HEK293 (cell line): ENCODE data around the gene CCDC120.

Experiments
- CTCF ChIA-PET: fragments of 350-600 bp; formaldehyde crosslinking; extraction: SDS; loops from one replicate; lab custom pipeline; 2021; ENCODE audit warnings: antibody characterized with exemption; lab: Yijun Ruan, JAX
- POLR2A ChIA-PET: fragments of 300-600 bp; formaldehyde crosslinking; extraction: SDS; loops from one replicate; lab custom pipeline; 2020; ENCODE audit warnings: antibody characterized with exemption, inconsistent platforms; lab: Yijun Ruan, JAX
- H3K27ac ChIP-seq: fragments of 200-500 bp; sonication (Bioruptor generic); 2 replicates; pipeline ENCODE4 v1.5.1; 2014; ENCODE audit warnings: low read depth, low read length, control low read depth, inconsistent platforms; ENCODE audit errors: extremely low read depth
- H3K36me3 ChIP-seq, 2 experiments: fragments of 200-500 bp in 1 of 2; sonication (Bioruptor generic) in 1 of 2; 1 replicate in 1 of 2; 2 replicates in 1 of 2; pipeline ENCODE4 v1.5.1; 2014 to 2017; ENCODE audit warnings: inconsistent platforms in 2 of 2, low read length in 2 of 2; ENCODE audit not compliant: control insufficient read depth in 2 of 2, insufficient read depth in 1 of 2
- H3K4me1 ChIP-seq: fragments of 200-500 bp; sonication (Bioruptor generic); 2 replicates; pipeline ENCODE4 v1.5.1; 2014; ENCODE audit warnings: mild to moderate bottlenecking, low read length, inconsistent platforms; ENCODE audit not compliant: control insufficient read depth, insufficient read depth
- H3K4me3 ChIP-seq: 2 replicates; pipeline ENCODE4 v1.5.1; 2011; ENCODE audit warnings: low read depth, mild to moderate bottlenecking, control low read depth, low read length, moderate library complexity
- H3K9me3 ChIP-seq: fragments of 200-500 bp; sonication (Bioruptor generic); 2 replicates; pipeline ENCODE4 v1.5.1; 2014; ENCODE audit warnings: low read depth, low read length, inconsistent platforms; ENCODE audit not compliant: control insufficient read depth, insufficient read depth
- KLF1 ChIP-seq: fragments of 450-650 bp; formaldehyde crosslinking; IDR thresholded peaks from 2 replicates; pipeline ENCODE4 v1.5.1; 2016; ENCODE audit warnings: missing biosample characterization, missing genetic modification characterization
- KLF17 ChIP-seq: fragments of 450-650 bp; formaldehyde crosslinking; IDR thresholded peaks from 2 replicates; pipeline ENCODE4 v1.5.1; 2016; ENCODE audit warnings: missing biosample characterization, missing genetic modification characterization
- SP2 ChIP-seq: fragments of 450-650 bp; formaldehyde crosslinking; IDR thresholded peaks from 2 replicates; pipeline ENCODE4 v1.5.1; 2016; ENCODE audit warnings: missing biosample characterization, missing genetic modification characterization
- SP3 ChIP-seq: fragments of 450-650 bp; formaldehyde crosslinking; IDR thresholded peaks from 2 replicates; pipeline ENCODE4 v1.5.1; 2016; ENCODE audit warnings: missing biosample characterization, missing genetic modification characterization
- ZFHX2 ChIP-seq: fragments of 450-650 bp; formaldehyde crosslinking; conservative IDR thresholded peaks from 2 replicates; pipeline ENCODE4 v1.5.1; 2016; ENCODE audit warnings: missing biosample characterization, missing genetic modification characterization
- ZFP69B ChIP-seq: fragments of 450-650 bp; formaldehyde crosslinking; IDR thresholded peaks from 2 replicates; pipeline ENCODE4 v1.5.1; 2016; ENCODE audit warnings: missing biosample characterization, missing genetic modification characterization
- ZNF10 ChIP-seq: fragments of 450-650 bp; formaldehyde crosslinking; IDR thresholded peaks from 2 replicates; pipeline ENCODE4 v1.5.1; 2017; ENCODE audit warnings: missing biosample characterization, missing genetic modification characterization
- ZNF16 ChIP-seq: fragments of 450-650 bp; formaldehyde crosslinking; IDR thresholded peaks from 2 replicates; pipeline ENCODE4 v1.5.1; 2016; ENCODE audit warnings: low read depth, missing biosample characterization, missing genetic modification characterization
- ZNF169 ChIP-seq: fragments of 450-650 bp; formaldehyde crosslinking; IDR thresholded peaks from 2 replicates; pipeline ENCODE4 v1.5.1; 2016; ENCODE audit warnings: missing biosample characterization, missing genetic modification characterization
- ZNF175 ChIP-seq: fragments of 450-650 bp; formaldehyde crosslinking; IDR thresholded peaks from 2 replicates; pipeline ENCODE4 v1.5.1; 2016; ENCODE audit warnings: missing biosample characterization, missing genetic modification characterization
- ZNF2 ChIP-seq: fragments of 450-650 bp; formaldehyde crosslinking; IDR thresholded peaks from 2 replicates; pipeline ENCODE4 v1.5.1; 2016; ENCODE audit warnings: missing biosample characterization, missing genetic modification characterization
- ZNF473 ChIP-seq: fragments of 450-650 bp; formaldehyde crosslinking; IDR thresholded peaks from 2 replicates; pipeline ENCODE4 v1.5.1; 2017; ENCODE audit warnings: missing biosample characterization, missing genetic modification characterization
- ZNF629 ChIP-seq: fragments of 450-650 bp; formaldehyde crosslinking; IDR thresholded peaks from 2 replicates; pipeline ENCODE4 v1.5.1; 2017; ENCODE audit warnings: missing biosample characterization, missing genetic modification characterization
- ZNF692 ChIP-seq: fragments of 450-650 bp; formaldehyde crosslinking; IDR thresholded peaks from 2 replicates; pipeline ENCODE4 v1.5.1; 2016; ENCODE audit warnings: missing biosample characterization, missing genetic modification characterization
- TF ChIP-seq, protein P1 (sequence below): fragments of 450-650 bp; formaldehyde crosslinking; IDR thresholded peaks from 2 replicates; pipeline ENCODE4 v1.5.1; 2016; ENCODE audit warnings: missing biosample characterization, missing genetic modification characterization
- TF ChIP-seq, protein P2 (sequence below): fragments of 450-650 bp; formaldehyde crosslinking; IDR thresholded peaks from 2 replicates; pipeline ENCODE4 v1.5.1; 2017; ENCODE audit warnings: missing biosample characterization, missing genetic modification characterization
- TF ChIP-seq, protein P3 (sequence below): fragments of 450-650 bp; formaldehyde crosslinking; IDR thresholded peaks from 2 replicates; pipeline ENCODE4 v1.5.1; 2016; ENCODE audit warnings: missing biosample characterization, missing genetic modification characterization, borderline replicate concordance
- TF ChIP-seq, protein P4 (sequence below): fragments of 450-650 bp; formaldehyde crosslinking; conservative IDR thresholded peaks from 2 replicates; pipeline ENCODE4 v1.5.1; 2016; ENCODE audit warnings: low read depth, missing biosample characterization, missing genetic modification characterization
- TF ChIP-seq, protein P5 (sequence below): fragments of 450-650 bp; formaldehyde crosslinking; IDR thresholded peaks from 2 replicates; pipeline ENCODE4 v1.5.1; 2016; ENCODE audit warnings: missing biosample characterization, missing genetic modification characterization

CCDC120 gene

DNA sequence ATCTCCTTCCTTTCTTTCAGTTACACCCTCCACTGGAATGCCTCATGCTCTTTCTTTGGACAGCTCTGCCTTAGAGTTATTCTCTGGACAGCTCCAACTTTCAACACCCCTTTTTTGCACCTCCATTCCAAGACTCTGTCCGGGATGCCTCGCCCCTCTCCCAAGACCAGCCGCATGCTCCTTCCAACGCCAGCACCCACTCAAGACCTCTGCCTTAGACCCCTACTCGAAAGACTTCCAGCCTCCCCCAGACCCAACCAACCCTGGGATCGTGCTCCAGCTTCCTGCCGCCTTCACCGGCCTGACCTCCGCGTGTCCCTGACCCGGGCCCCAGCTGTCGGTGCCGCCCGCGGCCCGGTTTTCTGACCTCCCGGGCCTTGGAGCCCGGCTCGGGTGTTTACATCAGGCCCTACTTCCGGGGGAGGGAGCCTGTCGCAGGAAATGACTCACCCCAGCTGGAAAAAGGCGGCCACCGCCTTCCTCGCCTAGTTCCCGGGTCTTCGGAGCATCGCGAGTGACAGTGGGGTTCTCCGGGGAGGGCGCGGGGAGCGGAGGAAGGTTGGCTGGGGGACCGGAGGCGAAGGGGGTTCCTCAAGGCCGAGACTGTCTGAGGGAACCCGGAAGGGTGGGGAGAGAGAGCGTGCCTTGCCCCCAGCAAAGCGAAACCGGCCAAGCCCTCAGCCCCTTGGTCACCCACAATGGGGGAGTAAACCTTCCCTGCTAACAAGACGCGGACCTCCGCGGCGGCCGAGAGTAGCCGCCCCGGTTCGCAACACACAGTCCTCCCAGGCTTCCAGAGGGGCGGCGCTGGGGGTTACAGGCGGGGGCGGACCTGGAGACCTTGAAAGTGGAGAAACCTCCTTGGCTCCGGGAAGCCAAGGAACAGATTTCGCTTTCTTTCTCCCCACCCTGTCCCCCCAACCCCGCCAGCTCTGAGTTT is 21.0 kb downstream of the CCDC120 start, which contains the start of gene WDR45:
Gene WDR45 (minus strand): TSS at position 399 of the 940 bp plus-strand sequence. CDS start 1,792 bp downstream, outside the sequence.
- ChIA-PET POLR2A (interaction anchor here (0.7 to 1.7 kb wide), 9 partner anchors 10 to 159 kb away, joined by 3 to 4 read pairs (median 3); partner anchors contain the start of genes GPKOW, GRIPAP1 and TFE3), CTCF (interaction anchor here (0.6 to 1.0 kb wide), 6 partner anchors 21 to 1372 kb away, joined by 3 to 4 read pairs (median 3); partner anchors contain the start of gene CCDC120)
- H3K27ac ChIP-seq: peak within 1 kb of the TSS; percentile 83
- H3K36me3 ChIP-seq: peaks cover 0 to 33% of the 10 kb centered on the region in 2 experiments; a peak in 1 of 3 replicates
- peak within 1 kb of the TSS; percentile 66 for H3K4me3 ChIP-seq
- no peaks in the 10 kb centered on the region for H3K9me3 ChIP-seq
- no peaks in the 10 kb centered on the region for H3K4me1 ChIP-seq
- TF ChIP-seq KLF1 (tag by site-specific recombination) (peak; percentile 64), KLF17 (tag by site-specific recombination) (no peak), SP3 (peak; percentile 61), ZNF16 (tag by site-specific recombination) (no peak), ZFHX2 (0 out of 2 replicates have a peak, but pooled peaks have one; percentile 13), ZNF10 (tag by site-specific recombination) (peak; percentile 21; the same call in 1 of the 2 replicates), ZNF629 (tag by site-specific recombination) (peak; percentile 69), SP2 (tag by site-specific recombination) (peak; percentile 77), ZNF692 (tag by site-specific recombination) (peak; percentile 71), ZNF175 (no peak), ZNF473 (tag by site-specific recombination) (no peak), ZNF169 (tag by site-specific recombination) (no peak), ZNF2 (tag by site-specific recombination) (no peak; the same call in 1 of the 2 replicates), ZFP69B (peak; percentile 38; the same call in 1 of the 2 replicates)
- TF ChIP-seq, protein P1, sequence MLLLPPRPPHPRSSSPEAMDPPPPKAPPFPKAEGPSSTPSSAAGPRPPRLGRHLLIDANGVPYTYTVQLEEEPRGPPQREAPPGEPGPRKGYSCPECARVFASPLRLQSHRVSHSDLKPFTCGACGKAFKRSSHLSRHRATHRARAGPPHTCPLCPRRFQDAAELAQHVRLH (tag by site-specific recombination): no peak
- TF ChIP-seq, protein P2, sequence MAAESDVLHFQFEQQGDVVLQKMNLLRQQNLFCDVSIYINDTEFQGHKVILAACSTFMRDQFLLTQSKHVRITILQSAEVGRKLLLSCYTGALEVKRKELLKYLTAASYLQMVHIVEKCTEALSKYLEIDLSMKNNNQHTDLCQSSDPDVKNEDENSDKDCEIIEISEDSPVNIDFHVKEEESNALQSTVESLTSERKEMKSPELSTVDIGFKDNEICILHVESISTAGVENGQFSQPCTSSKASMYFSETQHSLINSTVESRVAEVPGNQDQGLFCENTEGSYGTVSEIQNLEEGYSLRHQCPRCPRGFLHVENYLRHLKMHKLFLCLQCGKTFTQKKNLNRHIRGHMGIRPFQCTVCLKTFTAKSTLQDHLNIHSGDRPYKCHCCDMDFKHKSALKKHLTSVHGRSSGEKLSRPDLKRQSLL (tag by site-specific recombination): no peak
- TF ChIP-seq, protein P3, sequence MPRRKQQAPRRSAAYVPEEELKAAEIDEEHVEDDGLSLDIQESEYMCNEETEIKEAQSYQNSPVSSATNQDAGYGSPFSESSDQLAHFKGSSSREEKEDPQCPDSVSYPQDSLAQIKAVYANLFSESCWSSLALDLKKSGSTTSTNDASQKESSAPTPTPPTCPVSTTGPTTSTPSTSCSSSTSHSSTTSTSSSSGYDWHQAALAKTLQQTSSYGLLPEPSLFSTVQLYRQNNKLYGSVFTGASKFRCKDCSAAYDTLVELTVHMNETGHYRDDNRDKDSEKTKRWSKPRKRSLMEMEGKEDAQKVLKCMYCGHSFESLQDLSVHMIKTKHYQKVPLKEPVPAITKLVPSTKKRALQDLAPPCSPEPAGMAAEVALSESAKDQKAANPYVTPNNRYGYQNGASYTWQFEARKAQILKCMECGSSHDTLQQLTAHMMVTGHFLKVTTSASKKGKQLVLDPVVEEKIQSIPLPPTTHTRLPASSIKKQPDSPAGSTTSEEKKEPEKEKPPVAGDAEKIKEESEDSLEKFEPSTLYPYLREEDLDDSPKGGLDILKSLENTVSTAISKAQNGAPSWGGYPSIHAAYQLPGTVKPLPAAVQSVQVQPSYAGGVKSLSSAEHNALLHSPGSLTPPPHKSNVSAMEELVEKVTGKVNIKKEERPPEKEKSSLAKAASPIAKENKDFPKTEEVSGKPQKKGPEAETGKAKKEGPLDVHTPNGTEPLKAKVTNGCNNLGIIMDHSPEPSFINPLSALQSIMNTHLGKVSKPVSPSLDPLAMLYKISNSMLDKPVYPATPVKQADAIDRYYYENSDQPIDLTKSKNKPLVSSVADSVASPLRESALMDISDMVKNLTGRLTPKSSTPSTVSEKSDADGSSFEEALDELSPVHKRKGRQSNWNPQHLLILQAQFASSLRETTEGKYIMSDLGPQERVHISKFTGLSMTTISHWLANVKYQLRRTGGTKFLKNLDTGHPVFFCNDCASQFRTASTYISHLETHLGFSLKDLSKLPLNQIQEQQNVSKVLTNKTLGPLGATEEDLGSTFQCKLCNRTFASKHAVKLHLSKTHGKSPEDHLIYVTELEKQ (tag by site-specific recombination): no peak
- TF ChIP-seq, protein P4, sequence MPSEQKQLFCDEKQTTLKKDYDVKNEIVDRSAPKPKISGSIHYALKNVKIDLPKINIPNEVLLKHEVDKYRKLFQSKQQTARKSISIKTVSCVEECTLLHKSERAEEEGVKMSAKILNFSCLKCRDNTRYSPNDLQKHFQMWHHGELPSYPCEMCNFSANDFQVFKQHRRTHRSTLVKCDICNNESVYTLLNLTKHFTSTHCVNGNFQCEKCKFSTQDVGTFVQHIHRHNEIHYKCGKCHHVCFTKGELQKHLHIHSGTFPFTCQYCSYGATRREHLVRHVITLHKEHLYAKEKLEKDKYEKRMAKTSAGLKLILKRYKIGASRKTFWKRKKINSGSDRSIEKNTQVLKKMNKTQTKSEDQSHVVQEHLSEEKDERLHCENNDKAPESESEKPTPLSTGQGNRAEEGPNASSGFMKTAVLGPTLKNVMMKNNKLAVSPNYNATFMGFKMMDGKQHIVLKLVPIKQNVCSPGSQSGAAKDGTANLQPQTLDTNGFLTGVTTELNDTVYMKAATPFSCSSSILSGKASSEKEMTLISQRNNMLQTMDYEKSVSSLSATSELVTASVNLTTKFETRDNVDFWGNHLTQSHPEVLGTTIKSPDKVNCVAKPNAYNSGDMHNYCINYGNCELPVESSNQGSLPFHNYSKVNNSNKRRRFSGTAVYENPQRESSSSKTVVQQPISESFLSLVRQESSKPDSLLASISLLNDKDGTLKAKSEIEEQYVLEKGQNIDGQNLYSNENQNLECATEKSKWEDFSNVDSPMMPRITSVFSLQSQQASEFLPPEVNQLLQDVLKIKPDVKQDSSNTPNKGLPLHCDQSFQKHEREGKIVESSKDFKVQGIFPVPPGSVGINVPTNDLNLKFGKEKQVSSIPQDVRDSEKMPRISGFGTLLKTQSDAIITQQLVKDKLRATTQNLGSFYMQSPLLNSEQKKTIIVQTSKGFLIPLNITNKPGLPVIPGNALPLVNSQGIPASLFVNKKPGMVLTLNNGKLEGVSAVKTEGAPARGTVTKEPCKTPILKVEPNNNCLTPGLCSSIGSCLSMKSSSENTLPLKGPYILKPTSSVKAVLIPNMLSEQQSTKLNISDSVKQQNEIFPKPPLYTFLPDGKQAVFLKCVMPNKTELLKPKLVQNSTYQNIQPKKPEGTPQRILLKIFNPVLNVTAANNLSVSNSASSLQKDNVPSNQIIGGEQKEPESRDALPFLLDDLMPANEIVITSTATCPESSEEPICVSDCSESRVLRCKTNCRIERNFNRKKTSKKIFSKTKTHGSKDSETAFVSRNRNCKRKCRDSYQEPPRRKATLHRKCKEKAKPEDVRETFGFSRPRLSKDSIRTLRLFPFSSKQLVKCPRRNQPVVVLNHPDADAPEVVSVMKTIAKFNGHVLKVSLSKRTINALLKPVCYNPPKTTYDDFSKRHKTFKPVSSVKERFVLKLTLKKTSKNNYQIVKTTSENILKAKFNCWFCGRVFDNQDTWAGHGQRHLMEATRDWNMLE (tag by site-specific recombination): peak; percentile 73
- TF ChIP-seq, protein P5, sequence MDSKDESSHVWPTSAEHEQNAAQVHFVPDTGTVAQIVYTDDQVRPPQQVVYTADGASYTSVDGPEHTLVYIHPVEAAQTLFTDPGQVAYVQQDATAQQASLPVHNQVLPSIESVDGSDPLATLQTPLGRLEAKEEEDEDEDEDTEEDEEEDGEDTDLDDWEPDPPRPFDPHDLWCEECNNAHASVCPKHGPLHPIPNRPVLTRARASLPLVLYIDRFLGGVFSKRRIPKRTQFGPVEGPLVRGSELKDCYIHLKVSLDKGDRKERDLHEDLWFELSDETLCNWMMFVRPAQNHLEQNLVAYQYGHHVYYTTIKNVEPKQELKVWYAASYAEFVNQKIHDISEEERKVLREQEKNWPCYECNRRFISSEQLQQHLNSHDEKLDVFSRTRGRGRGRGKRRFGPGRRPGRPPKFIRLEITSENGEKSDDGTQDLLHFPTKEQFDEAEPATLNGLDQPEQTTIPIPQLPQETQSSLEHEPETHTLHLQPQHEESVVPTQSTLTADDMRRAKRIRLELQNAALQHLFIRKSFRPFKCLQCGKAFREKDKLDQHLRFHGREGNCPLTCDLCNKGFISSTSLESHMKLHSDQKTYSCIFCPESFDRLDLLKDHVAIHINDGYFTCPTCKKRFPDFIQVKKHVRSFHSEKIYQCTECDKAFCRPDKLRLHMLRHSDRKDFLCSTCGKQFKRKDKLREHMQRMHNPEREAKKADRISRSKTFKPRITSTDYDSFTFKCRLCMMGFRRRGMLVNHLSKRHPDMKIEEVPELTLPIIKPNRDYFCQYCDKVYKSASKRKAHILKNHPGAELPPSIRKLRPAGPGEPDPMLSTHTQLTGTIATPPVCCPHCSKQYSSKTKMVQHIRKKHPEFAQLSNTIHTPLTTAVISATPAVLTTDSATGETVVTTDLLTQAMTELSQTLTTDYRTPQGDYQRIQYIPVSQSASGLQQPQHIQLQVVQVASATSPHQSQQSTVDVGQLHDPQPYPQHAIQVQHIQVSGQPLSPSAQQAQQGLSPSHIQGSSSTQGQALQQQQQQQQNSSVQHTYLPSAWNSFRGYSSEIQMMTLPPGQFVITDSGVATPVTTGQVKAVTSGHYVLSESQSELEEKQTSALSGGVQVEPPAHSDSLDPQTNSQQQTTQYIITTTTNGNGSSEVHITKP: peak; percentile 76
